GM21723 (cell line): ENCODE measurements around the gene KCNK6.
A peak's percentile ranks its signal among the peaks of the same experiment; 100 is the strongest.

Source experiments
- ATAC-seq: cut with Tn5 transposase; IDR thresholded peaks from one replicate; pipeline ENCODE4 v1.9.1; 2021; ENCODE audit warnings: mild to moderate bottlenecking, moderate library complexity; ENCODE audit not compliant: unreplicated experiment

Gene KCNK6

DNA sequence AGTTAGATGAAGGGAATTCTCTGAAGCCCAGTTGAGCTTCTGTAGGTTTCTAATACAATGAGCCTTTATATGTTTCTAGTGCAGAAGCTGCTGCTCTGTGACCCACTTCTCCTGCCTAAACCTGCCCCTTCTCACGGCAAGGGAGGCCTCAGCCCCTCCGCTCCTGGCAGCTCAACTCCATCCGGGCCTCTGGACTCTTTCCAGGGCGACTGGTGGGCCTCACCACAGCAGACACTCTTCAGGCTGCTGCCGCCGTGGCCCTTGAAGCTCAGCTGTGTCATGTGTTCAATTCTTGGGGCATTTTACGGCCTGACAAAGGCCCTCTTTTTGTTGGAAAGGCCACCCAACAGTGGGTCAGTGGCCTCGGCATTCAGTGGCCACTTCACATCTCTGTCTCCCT lies 25.6 kb upstream of the KCNK6 start:
- no peak for ATAC-seq

GRCh38 chr19:38298821-38299680 lies 20.6 kb upstream of the KCNK6 start:
- ATAC-seq = no peak

- ATAC-seq = no peak
These were observed 15.9 kb upstream of the KCNK6 start, which contains the start of gene C19orf33 for GRCh38 chr19:38303517-38304351. TSS of gene C19orf33 (plus strand) at chr19:38304251. CDS start at chr19:38304262, 11 bp downstream.

DNA sequence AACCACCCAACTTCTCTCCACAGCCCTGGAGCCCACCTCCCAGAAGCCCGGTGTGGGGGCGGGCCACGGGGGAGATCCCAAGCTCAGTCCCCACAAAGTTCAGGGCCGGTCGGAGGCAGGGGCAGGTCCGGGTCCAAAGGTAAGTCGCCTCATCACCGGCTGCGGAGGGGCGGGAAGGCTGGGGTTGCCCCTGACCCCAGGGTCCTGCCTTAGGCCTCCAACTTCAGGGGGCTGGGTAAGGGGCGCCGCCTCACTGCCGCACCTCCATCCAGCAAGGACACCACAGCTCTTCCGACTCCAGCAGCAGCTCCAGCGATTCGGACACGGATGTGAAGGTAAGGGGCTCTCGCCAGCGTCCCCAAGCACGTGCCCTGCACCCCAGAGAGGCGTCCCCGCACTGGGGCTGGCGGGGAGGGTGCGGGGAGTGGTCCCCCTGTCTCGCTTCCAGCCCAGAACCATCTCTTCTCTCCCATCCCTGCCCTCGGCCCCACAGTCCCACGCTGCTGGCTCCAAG lies 15.2 kb upstream of the KCNK6 start:
- ATAC-seq = no peak

DNA sequence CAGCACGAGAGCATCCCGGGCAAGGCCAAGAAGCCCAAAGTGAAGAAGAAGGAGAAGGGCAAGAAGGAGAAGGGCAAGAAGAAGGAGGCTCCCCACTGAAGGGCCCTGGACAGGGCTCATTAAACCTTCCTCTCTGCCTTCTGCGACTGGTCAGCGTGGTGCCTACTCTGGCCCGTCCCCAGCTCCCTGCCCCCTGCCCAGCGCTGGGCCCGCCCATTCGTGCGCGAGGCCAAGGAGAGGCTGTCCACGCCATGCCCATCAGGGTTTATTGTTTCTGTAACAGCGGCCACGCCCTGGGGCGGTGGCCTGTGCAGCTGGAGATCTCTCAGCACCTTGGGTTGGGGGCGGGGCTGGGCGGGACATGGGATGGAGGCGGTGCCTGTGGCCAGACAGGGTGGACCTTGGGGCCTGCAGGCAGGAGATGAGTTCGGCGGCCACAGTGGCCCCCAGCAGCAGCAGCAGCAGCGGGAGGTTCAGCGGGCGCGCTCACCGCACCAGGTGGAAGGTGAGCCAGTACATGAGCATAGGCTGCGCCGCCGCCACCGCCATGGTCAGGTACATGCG lies 14.7 kb upstream of the KCNK6 start:
- ATAC-seq = no peak

DNA sequence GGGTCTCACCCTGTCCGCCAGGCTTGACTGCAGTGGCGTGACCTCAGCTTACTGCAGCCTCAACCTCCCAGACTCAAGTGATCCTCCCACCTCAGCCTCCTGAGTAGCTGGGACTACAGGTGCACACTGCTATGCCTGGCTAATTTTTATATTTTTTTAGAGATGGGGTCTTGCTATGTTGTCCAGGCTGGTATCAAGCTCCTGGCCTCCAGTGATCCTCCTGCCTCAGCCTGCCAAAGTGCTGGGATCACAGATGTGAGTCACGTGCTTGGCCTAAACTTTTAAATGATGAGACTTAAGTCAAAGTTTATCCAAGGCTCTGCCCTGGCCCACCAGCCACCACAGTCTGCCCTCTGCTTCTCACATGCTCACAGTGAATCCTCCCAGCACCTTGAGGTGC lies 13.4 kb upstream of the KCNK6 start:
- ATAC-seq = no peak

DNA sequence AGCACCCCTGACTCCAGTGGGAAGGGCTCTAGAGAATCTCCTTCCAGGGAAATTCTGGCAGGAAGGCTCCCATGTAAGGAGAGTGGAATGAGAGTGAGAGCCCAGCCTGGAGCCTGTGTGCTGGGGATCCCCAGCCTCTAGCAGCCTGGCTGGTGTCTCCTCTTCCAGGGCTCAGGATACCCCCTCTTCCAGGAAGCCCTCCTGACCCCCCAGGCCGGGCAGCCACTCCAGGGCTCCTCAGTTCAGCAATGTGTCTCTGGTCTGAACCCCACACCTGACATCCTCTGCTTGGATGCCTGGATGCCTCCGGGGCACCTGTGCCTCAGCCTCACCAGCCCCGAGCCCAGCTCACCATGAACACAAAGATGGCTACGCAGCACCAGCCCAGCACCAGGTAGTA lies 12.6 kb upstream of the KCNK6 start:
- no peak for ATAC-seq

- ATAC-seq = no peak
These were observed 12.0 kb upstream of the KCNK6 start for GRCh38 chr19:38307597-38307996.

- ATAC-seq = no peak
These were observed 11.5 kb upstream of the KCNK6 start for GRCh38 chr19:38308006-38308766.

GRCh38 chr19:38308926-38309614 lies 10.6 kb upstream of the KCNK6 start:
- ATAC-seq = no peak

GRCh38 chr19:38309615-38310278 lies 9.9 kb upstream of the KCNK6 start:
- ATAC-seq = no peak

DNA sequence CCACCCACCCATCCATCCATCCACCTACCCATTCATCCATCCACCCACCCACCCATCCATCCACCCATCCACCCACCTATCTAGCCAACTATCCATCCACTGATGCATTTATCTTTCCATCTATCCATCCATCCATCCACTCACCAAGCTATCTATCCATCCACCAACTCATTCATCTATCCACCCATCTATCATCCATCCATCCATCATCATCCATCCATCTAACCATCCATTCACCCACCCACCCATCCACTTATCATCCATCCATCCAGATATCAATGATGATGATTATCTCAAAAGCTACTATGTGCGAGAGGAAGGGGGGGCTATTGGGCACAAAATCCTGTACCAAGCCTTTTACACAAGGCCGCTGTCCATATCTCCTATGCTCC lies 9.4 kb upstream of the KCNK6 start:
- no peak for ATAC-seq

DNA sequence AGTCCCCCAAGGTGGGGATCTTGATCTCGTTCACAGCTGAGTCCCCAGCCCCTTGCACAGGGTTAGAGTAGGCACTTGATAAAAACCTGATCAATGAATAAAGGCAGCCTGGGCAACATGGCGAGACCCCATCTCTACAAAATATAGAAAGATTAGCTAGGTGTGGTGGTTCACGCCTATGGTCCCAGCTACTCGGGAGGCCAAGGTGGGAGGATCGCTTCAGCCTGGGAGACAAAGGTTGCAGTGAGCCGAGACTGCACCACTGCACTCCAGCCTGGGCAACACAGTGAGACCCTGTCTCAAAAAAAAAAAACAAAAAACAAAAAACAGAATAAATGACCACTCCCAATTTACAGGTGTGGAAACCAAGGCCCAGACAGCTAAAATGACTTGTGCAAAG lies 8.7 kb upstream of the KCNK6 start:
- no peak for ATAC-seq

DNA sequence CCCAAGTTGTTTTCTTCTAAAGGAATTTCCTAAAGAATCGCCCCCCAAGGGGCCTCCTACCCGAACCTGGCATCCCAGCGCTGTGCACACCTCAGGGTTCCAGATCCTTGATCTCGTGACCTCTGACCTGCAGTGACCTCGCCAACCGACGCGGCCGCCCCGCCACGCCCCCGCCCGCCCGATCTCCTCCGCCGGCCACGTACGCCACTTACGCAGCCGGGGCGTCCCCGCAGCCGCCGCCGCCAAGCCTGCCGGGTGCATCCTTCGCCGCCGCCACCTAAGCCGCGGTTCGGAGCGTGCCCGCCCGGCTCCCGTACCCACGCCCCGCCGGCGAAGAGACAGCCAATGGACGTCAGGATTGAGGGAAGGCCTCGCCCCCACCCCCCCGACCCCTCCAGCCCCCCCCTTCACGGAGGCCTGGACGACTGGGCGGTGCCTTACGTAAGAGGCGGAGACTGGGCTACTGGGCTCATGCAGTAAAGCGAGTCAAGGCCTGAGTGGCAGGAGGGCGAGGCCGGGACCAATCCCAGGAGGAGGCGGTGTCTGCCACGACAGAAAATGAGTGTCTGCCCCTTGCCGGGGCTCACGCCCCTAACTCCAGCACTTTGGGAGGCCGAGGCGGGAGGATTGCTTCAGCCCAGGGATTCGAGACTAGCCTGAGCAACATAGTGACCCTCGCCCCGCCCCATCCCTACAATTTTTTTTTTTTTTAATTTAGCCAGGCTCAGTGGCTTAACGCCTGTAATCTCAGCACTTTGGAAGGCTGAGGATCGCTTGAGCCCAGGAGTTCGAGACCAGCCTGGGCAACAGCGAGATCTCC lies 3.8 kb upstream of the KCNK6 start, which contains the start of gene YIF1B:
TSS of gene YIF1B (minus strand) at position 291 of the 820 bp plus-strand sequence. CDS start at position 261, 30 bp downstream.
- ATAC-seq = peak; percentile 81

DNA sequence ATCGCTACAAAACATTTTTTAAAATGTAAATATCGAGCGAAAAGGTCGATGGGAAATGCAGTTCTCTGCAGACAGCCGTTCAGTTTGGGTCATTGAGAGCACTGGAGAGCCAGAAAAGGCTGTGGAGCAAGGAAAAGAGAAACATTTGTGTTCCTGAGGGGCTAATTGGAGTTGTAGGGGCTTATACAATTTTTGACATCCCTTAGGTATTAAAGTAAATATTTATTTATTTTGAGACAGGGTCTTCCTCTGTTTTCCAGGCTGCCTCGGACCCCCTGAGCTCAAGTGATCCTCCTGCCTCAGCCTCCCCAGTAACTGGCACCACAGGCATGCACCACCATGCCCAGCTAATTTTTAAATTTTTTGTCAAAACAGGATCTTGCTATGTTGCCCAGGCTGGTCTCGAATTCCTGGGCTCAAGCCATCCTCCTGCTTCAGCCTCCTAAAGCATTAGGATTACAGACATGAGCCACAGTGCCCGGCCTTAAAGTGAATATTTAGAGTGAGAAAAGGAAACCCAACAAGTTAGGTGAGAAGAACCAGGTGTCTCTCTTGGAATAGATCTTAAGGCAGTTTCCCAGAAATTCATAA lies 3.1 kb upstream of the KCNK6 start:
- ATAC-seq = peak; percentile 6

GRCh38 chr19:38317104-38317612 lies 2.5 kb upstream of the KCNK6 start:
- ATAC-seq = no peak

- ATAC-seq = no peak
These were observed 985 bp upstream of the KCNK6 start for GRCh38 chr19:38318660-38319059.

DNA sequence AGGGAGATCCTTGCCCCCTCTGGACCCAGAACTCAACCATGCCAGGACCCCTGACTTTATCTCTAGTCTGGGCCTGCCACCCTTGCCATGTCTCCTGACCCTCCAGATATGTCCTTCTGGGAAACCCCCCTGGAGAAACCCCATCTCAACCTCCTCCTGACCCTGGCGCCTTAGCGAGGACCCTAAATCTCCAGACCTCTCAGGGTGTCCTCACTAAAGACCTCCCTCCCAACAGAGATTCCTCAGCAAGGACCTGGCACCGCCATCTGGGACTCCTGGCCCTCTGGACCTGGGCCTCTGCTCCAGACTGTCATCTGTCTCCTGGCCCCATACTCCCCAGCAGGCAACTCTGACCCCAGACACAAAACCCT lies 1.3 kb downstream of the KCNK6 start:
- no peak for ATAC-seq
